Activated T-cell treated with anti-CD3 and anti-CD28 coated beads, Interleukin-2, amount 50 U/mL, for 24 hours (primary cell): ENCODE results near the gene FMNL3.

Experiments used
- DNase-seq: peaks from one replicate; pipeline ENCODE4 v3.0.0-alpha.2; 2020
- H3K27ac Mint-ChIP-seq: 2 replicates; pipeline ENCODE4 v1.8.0; 2020; ENCODE audit warnings: mild to moderate bottlenecking, mixed read lengths
- H3K27me3 Mint-ChIP-seq: 2 replicates; pipeline ENCODE4 v1.8.0; 2020; ENCODE audit warnings: mixed read lengths
- H3K36me3 Mint-ChIP-seq: 2 replicates; pipeline ENCODE4 v1.8.0; 2020; ENCODE audit warnings: low read depth, mixed read lengths
- H3K4me1 Mint-ChIP-seq: 2 replicates; pipeline ENCODE4 v1.8.0; 2020; ENCODE audit warnings: low read depth, mixed read lengths
- H3K4me3 Mint-ChIP-seq: 2 replicates; pipeline ENCODE4 v1.8.0; 2020; ENCODE audit warnings: mild to moderate bottlenecking, moderate library complexity, mixed read lengths
- H3K9me3 Mint-ChIP-seq: 2 replicates; pipeline ENCODE4 v1.8.0; 2020; ENCODE audit warnings: mixed read lengths

FMNL3 gene

GRCh38 chr12:49675137-49675536 is 32.1 kb downstream of the FMNL3 start:
- Mint-ChIP-seq H3K36me3 (no peaks in the 10 kb centered on the region), H3K27ac (peak overlapping the region; percentile 93), H3K4me1 (peaks cover 74% of the 10 kb centered on the region), H3K9me3 (no peaks in the 10 kb centered on the region), H3K4me3 (no peak overlapping the region), H3K27me3 (no peaks in the 10 kb centered on the region)
- DNase-seq = no peak

GRCh38 chr12:49674318-49674981 is 32.8 kb downstream of the FMNL3 start:
- H3K36me3 Mint-ChIP-seq = no peaks in the 10 kb centered on the region
- H3K4me1 Mint-ChIP-seq = peaks cover 81% of the 10 kb centered on the region
- H3K27ac Mint-ChIP-seq = peak overlapping the region; percentile 93
- H3K27me3 Mint-ChIP-seq = no peaks in the 10 kb centered on the region
- H3K9me3 Mint-ChIP-seq = no peaks in the 10 kb centered on the region
- DNase-seq = no peak
- peak overlapping the region; percentile 52 for H3K4me3 Mint-ChIP-seq

- peak overlapping the region; percentile 52 for H3K4me3 Mint-ChIP-seq
- no peak for DNase-seq
- H3K4me1 Mint-ChIP-seq = peaks cover 86% of the 10 kb centered on the region
- H3K27ac Mint-ChIP-seq = peak overlapping the region; percentile 93
- no peaks in the 10 kb centered on the region for H3K27me3 Mint-ChIP-seq
- H3K36me3 Mint-ChIP-seq = no peaks in the 10 kb centered on the region
- no peaks in the 10 kb centered on the region for H3K9me3 Mint-ChIP-seq
Measured at GRCh38 chr12:49673446-49674317, 33.5 kb downstream of the FMNL3 start.

GRCh38 chr12:49672301-49673217 is 34.6 kb downstream of the FMNL3 start:
- DNase-seq = no peak

GRCh38 chr12:49671031-49671765 is 36.0 kb downstream of the FMNL3 start:
- H3K4me1 Mint-ChIP-seq = peaks cover 97% of the 10 kb centered on the region
- no peaks in the 10 kb centered on the region for H3K27me3 Mint-ChIP-seq
- peak overlapping the region; percentile 62 for H3K4me3 Mint-ChIP-seq
- H3K9me3 Mint-ChIP-seq = no peaks in the 10 kb centered on the region
- H3K36me3 Mint-ChIP-seq = peaks cover 5% of the 10 kb centered on the region
- DNase-seq = peak; percentile 69
- peak overlapping the region; percentile 93 for H3K27ac Mint-ChIP-seq

More at GRCh38 chr12:49672301-49673217, 34.6 kb downstream of the FMNL3 start:
- peak overlapping the region; percentile 93 for H3K27ac Mint-ChIP-seq
- peaks cover 97% of the 10 kb centered on the region for H3K4me1 Mint-ChIP-seq
- no peaks in the 10 kb centered on the region for H3K27me3 Mint-ChIP-seq
- peaks cover 1% of the 10 kb centered on the region for H3K36me3 Mint-ChIP-seq
- peak overlapping the region; percentile 26 for H3K4me3 Mint-ChIP-seq
- H3K9me3 Mint-ChIP-seq = no peaks in the 10 kb centered on the region

- H3K4me3 Mint-ChIP-seq = no peak overlapping the region
- H3K36me3 Mint-ChIP-seq = peaks cover 19% of the 10 kb centered on the region
- no peaks in the 10 kb centered on the region for H3K9me3 Mint-ChIP-seq
- H3K27ac Mint-ChIP-seq = peak overlapping the region; percentile 93
- no peak for DNase-seq
- H3K27me3 Mint-ChIP-seq = no peaks in the 10 kb centered on the region
- H3K4me1 Mint-ChIP-seq = peaks cover 96% of the 10 kb centered on the region
Measured at GRCh38 chr12:49669796-49670195, 37.4 kb downstream of the FMNL3 start.

- H3K27me3 Mint-ChIP-seq = no peaks in the 10 kb centered on the region
- H3K4me1 Mint-ChIP-seq = peaks cover 95% of the 10 kb centered on the region
- peak overlapping the region; percentile 88 for H3K27ac Mint-ChIP-seq
- H3K4me3 Mint-ChIP-seq = no peak overlapping the region
- no peaks in the 10 kb centered on the region for H3K9me3 Mint-ChIP-seq
- H3K36me3 Mint-ChIP-seq = peaks cover 32% of the 10 kb centered on the region
- DNase-seq = no peak
Measured at GRCh38 chr12:49667325-49668090, 39.7 kb downstream of the FMNL3 start.

GRCh38 chr12:49666176-49666575 is 41.0 kb downstream of the FMNL3 start:
- Mint-ChIP-seq H3K4me3 (no peak overlapping the region), H3K27ac (peak overlapping the region; percentile 66), H3K27me3 (no peaks in the 10 kb centered on the region), H3K36me3 (peaks cover 45% of the 10 kb centered on the region), H3K9me3 (no peaks in the 10 kb centered on the region), H3K4me1 (peaks cover 95% of the 10 kb centered on the region)
- no peak for DNase-seq

- no peaks in the 10 kb centered on the region for H3K27me3 Mint-ChIP-seq
- no peaks in the 10 kb centered on the region for H3K9me3 Mint-ChIP-seq
- H3K36me3 Mint-ChIP-seq = peaks cover 52% of the 10 kb centered on the region
- peaks cover 95% of the 10 kb centered on the region for H3K4me1 Mint-ChIP-seq
- H3K27ac Mint-ChIP-seq = peak overlapping the region; percentile 85
- H3K4me3 Mint-ChIP-seq = no peak overlapping the region
- no peak for DNase-seq
Measured at GRCh38 chr12:49665384-49665783, 41.8 kb downstream of the FMNL3 start.

- no peak for DNase-seq
- peaks cover 91% of the 10 kb centered on the region for H3K4me1 Mint-ChIP-seq
- H3K27ac Mint-ChIP-seq = peak overlapping the region; percentile 85
- no peaks in the 10 kb centered on the region for H3K9me3 Mint-ChIP-seq
- no peaks in the 10 kb centered on the region for H3K27me3 Mint-ChIP-seq
- H3K36me3 Mint-ChIP-seq = peaks cover 57% of the 10 kb centered on the region
- no peak overlapping the region for H3K4me3 Mint-ChIP-seq
Measured at GRCh38 chr12:49664591-49665239, 42.5 kb downstream of the FMNL3 start.

GRCh38 chr12:49664167-49664566 is 43.0 kb downstream of the FMNL3 start:
- Mint-ChIP-seq H3K4me3 (no peak overlapping the region), H3K27ac (peak overlapping the region; percentile 85), H3K4me1 (peaks cover 85% of the 10 kb centered on the region), H3K9me3 (no peaks in the 10 kb centered on the region), H3K36me3 (peaks cover 60% of the 10 kb centered on the region), H3K27me3 (no peaks in the 10 kb centered on the region)
- DNase-seq = no peak

- Mint-ChIP-seq H3K9me3 (no peaks in the 10 kb centered on the region), H3K27me3 (no peaks in the 10 kb centered on the region), H3K4me1 (peaks cover 76% of the 10 kb centered on the region), H3K36me3 (peaks cover 69% of the 10 kb centered on the region), H3K27ac (peak overlapping the region; percentile 96), H3K4me3 (peak overlapping the region; percentile 69)
- DNase-seq = peak; percentile 69
Measured at GRCh38 chr12:49662998-49663843, 44.0 kb downstream of the FMNL3 start.
